HCT116 (cell line): ENCODE data around the gene SPATA16.

Source experiments
- POLR2A ChIP-seq: IDR thresholded peaks from 2 replicates; pipeline ENCODE4 v1.7.0; 2011; ENCODE audit warnings: borderline replicate concordance; ENCODE audit not compliant: insufficient read depth, insufficient read length; ENCODE audit errors: extremely low read depth
- POLR2AphosphoS5 ChIP-seq: IDR thresholded peaks from 2 replicates; pipeline ENCODE4 v1.6.1; 2011; ENCODE audit warnings: mild to moderate bottlenecking, low read depth, low read length, moderate library complexity
- ZFX ChIP-seq: fragments of 450-650 bp; IDR thresholded peaks from 2 replicates; pipeline ENCODE4 v1.6.1; 2017
- TF ChIP-seq, protein P1 (sequence below), 3 experiments: fragments of 200-600 bp in 1 of 3; sonication (generic) in 1 of 3; IDR thresholded peaks in 2 of 3; conservative IDR thresholded peaks in 1 of 3; 2 replicates each; pipeline ENCODE4 v1.5.1; 2012 to 2017; ENCODE audit warnings: low read depth in 2 of 3, low read length in 2 of 3, antibody characterized with exemption in 1 of 3, borderline replicate concordance in 1 of 3, control low read depth in 1 of 3, mild to moderate bottlenecking in 1 of 3, mixed read lengths in 1 of 3, mixed run types in 1 of 3, moderate library complexity in 1 of 3; ENCODE audit not compliant: insufficient read depth in 1 of 3

- TF ChIP-seq, protein P1, sequence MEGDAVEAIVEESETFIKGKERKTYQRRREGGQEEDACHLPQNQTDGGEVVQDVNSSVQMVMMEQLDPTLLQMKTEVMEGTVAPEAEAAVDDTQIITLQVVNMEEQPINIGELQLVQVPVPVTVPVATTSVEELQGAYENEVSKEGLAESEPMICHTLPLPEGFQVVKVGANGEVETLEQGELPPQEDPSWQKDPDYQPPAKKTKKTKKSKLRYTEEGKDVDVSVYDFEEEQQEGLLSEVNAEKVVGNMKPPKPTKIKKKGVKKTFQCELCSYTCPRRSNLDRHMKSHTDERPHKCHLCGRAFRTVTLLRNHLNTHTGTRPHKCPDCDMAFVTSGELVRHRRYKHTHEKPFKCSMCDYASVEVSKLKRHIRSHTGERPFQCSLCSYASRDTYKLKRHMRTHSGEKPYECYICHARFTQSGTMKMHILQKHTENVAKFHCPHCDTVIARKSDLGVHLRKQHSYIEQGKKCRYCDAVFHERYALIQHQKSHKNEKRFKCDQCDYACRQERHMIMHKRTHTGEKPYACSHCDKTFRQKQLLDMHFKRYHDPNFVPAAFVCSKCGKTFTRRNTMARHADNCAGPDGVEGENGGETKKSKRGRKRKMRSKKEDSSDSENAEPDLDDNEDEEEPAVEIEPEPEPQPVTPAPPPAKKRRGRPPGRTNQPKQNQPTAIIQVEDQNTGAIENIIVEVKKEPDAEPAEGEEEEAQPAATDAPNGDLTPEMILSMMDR (IDR thresholded peaks at IDR 0.05 in 2 of 3, conservative IDR thresholded peaks at IDR 0.05 in 1 of 3; ENCODE audit: borderline replicate concordance in 1 of 3, insufficient read depth in 1 of 3, low read depth in 2 of 3, low read length in 2 of 3), result no peak
- no peak for TF ChIP-seq POLR2A
- no peak for TF ChIP-seq POLR2AphosphoS5
- no peak for TF ChIP-seq ZFX
Observed at GRCh38 chr3:173030273-173030672, 110.8 kb downstream of the SPATA16 start.
